K562 (cell line): ENCODE measurements around the gene CGREF1. TPM values are rescaled to one million over a fixed set of nuclear protein-coding genes. Genes with fewer than 3 reads are reported as not detected.
A peak's percentile ranks its signal among the peaks of the same experiment; 100 is the strongest.

Source experiments
- BMI1 ChIP-seq: fragments of 150-350 bp; IDR thresholded peaks from 2 replicates; pipeline ENCODE4 v1.6.1; 2014; ENCODE audit warnings: low read length
- CTBP1 ChIP-seq: fragments of 450-650 bp; IDR thresholded peaks from 2 replicates; pipeline ENCODE4 v1.6.1; 2016; ENCODE audit warnings: borderline replicate concordance
- EP400 ChIP-seq: fragments of 450-650 bp; IDR thresholded peaks from 2 replicates; pipeline ENCODE4 v1.6.1; 2017; ENCODE audit warnings: antibody characterized with exemption, mild to moderate bottlenecking, moderate library complexity
- HDAC8 ChIP-seq: fragments of 450-650 bp; IDR thresholded peaks from 2 replicates; pipeline ENCODE4 v1.6.1; 2016; ENCODE audit warnings: mild to moderate bottlenecking, missing genetic modification characterization, moderate library complexity, missing compliant biosample characterization
- HLTF ChIP-seq: fragments of 450-650 bp; IDR thresholded peaks from 2 replicates; pipeline ENCODE4 v1.6.1; 2016
- KLF10 ChIP-seq: fragments of 250-450 bp; sonication (Bioruptor Pico); IDR thresholded peaks from 2 replicates; pipeline ENCODE4 v1.6.1; 2021; ENCODE audit warnings: matching md5 sums
- MYC ChIP-seq, 2 experiments: fragments of 250-450 bp in 1 of 2; sonication (Bioruptor Pico) in 1 of 2; IDR thresholded peaks; 2 replicates each; pipeline versions ENCODE4 v1.5.1 to v1.6.1; 2012 to 2021; ENCODE audit warnings: low read depth in 2 of 2, borderline replicate concordance in 1 of 2, improper control_type of control experiment in 1 of 2, low read length in 1 of 2, mild to moderate bottlenecking in 1 of 2, moderate library complexity in 1 of 2
- MYNN ChIP-seq, 2 experiments: sonication (generic); formaldehyde crosslinking in 1 of 2; IDR thresholded peaks; 2 replicates each; pipeline versions ENCODE4 v1.5.0 to v1.6.1; 2016 to 2020; ENCODE audit warnings: antibody characterized with exemption in 1 of 2, missing genetic modification reagents in 1 of 2
- PCBP1 ChIP-seq: fragments of 200-400 bp; formaldehyde crosslinking; IDR thresholded peaks from 2 replicates; pipeline ENCODE4 v1.6.1; 2018; ENCODE audit warnings: mild to moderate bottlenecking, low read depth, low read length; ENCODE audit not compliant: poor library complexity, severe bottlenecking
- PML ChIP-seq: IDR thresholded peaks from 2 replicates; pipeline ENCODE4 v1.6.1; 2012; ENCODE audit warnings: low read length, inconsistent platforms
- POLR2H ChIP-seq: IDR thresholded peaks from 2 replicates; pipeline ENCODE4 v1.6.1; 2016; ENCODE audit warnings: missing genetic modification characterization, low read depth, mild to moderate bottlenecking, control low read depth, missing compliant biosample characterization, moderate library complexity
- SREBF1 ChIP-seq: fragments of 150-350 bp; IDR thresholded peaks from 2 replicates; pipeline ENCODE4 v1.6.1; 2014; ENCODE audit warnings: antibody characterized with exemption, low read depth, low read length, borderline replicate concordance
- TCF3 ChIP-seq: sonication (generic); formaldehyde crosslinking; IDR thresholded peaks from 2 replicates; pipeline ENCODE4 v1.4.0; 2020; ENCODE audit warnings: mild to moderate bottlenecking, missing genetic modification reagents
- TEAD4 ChIP-seq, 2 experiments: sonication (generic) in 1 of 2; formaldehyde crosslinking in 1 of 2; IDR thresholded peaks; 2 replicates each; pipeline versions ENCODE4 v1.6.1 to v1.8.0; 2012 to 2022; ENCODE audit warnings: borderline replicate concordance in 1 of 2, inconsistent platforms in 1 of 2, low read length in 1 of 2, mild to moderate bottlenecking in 1 of 2, missing genetic modification reagents in 1 of 2
- TOE1 ChIP-seq, 2 experiments: fragments of 450-650 bp in 1 of 2; sonication (generic) in 1 of 2; formaldehyde crosslinking in 1 of 2; IDR thresholded peaks; 2 replicates each; pipeline versions ENCODE4 v1.7.1 to v1.8.0; 2016 to 2022; ENCODE audit warnings: borderline replicate concordance in 2 of 2, mild to moderate bottlenecking in 2 of 2, antibody characterized with exemption in 1 of 2, inconsistent platforms in 1 of 2, low read depth in 1 of 2, missing genetic modification reagents in 1 of 2, moderate library complexity in 1 of 2
- ZBED1 ChIP-seq: IDR thresholded peaks from 2 replicates; pipeline ENCODE4 v1.6.1; 2014
- polyA plus RNA-seq, 8 experiments: library from polyadenylated mRNA; depleted of rRNA in 4 of 8; stranded (reverse) in 5 of 8; unstranded in 3 of 8; fragments of >200 nt; fragmentation: Nextera tagmentation in 2 of 8; fragmentation: Illumina TruSeq in 1 of 8; extraction: Ambion mirVana in 2 of 8; extraction: Trizol in 1 of 8; gene quantifications; 2 replicates each; pipeline versions ENCODE4 v1.2.1 to v1.2.3, GENCODE V29; 2011 to 2014; ENCODE audit warnings: inconsistent platforms in 1 of 8, missing spikeins in 1 of 8
- total RNA-seq, 7 experiments: library from RNA; depleted of rRNA in 6 of 7; stranded (reverse); fragments of >200 nt in 6 of 7; fragmentation: Illumina TruSeq in 2 of 7; extraction: Trizol in 2 of 7; gene quantifications; 2 replicates each; pipeline versions ENCODE4 v1.2.1 to v1.2.3, GENCODE V29; 2011 to 2021; ENCODE audit warnings: low replicate concordance in 1 of 7
- TF ChIP-seq, protein P1 (sequence below): sonication (generic); formaldehyde crosslinking; IDR thresholded peaks from 2 replicates; pipeline ENCODE4 v1.5.0; 2020; ENCODE audit warnings: missing genetic modification reagents
- TF ChIP-seq, protein P2 (sequence below): fragments of 250-450 bp; sonication (Bioruptor Pico); IDR thresholded peaks from 2 replicates; pipeline ENCODE4 v1.5.0; 2020; ENCODE audit warnings: mild to moderate bottlenecking, borderline replicate concordance
- TF ChIP-seq, protein P3 (sequence below), 3 experiments: fragments of 200-800 bp in 1 of 3; sonication (Bioruptor generic) in 1 of 3; sonication (generic) in 1 of 3; formaldehyde crosslinking in 1 of 3; IDR thresholded peaks; 2 replicates each; pipeline versions ENCODE4 v1.6.1 to v1.8.0; 2016 to 2022; ENCODE audit warnings: mild to moderate bottlenecking in 2 of 3, missing compliant biosample characterization in 2 of 3, missing genetic modification characterization in 2 of 3, missing genetic modification reagents in 1 of 3
- TF ChIP-seq, protein P4 (sequence below): fragments of 200-800 bp; sonication (Bioruptor generic); IDR thresholded peaks from 2 replicates; pipeline ENCODE4 v1.6.1; 2017; ENCODE audit warnings: missing genetic modification characterization, missing compliant biosample characterization

CGREF1 gene
- total and polyA plus RNA-seq, 9 of the 15 experiments (the other 6 are each of a cell fraction or from before 2014, with no cell fraction given) = 0.07 to 0.50 (median 0.37) TPM

DNA sequence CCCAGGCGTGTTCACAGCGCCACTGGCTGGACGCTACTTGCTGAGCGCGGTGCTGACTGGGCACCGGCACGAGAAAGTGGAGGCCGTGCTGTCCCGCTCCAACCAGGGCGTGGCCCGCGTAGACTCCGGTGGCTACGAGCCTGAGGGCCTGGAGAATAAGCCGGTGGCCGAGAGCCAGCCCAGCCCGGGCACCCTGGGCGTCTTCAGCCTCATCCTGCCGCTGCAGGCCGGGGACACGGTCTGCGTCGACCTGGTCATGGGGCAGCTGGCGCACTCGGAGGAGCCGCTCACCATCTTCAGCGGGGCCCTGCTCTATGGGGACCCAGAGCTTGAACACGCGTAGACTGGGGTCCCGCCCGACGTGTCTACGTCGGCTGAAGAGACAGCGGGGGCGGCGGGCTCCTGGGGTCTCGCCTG, 33.2 kb downstream of the CGREF1 start (continued):
- TF ChIP-seq MYNN (IDR thresholded peaks at IDR 0.05) (no peak), MYNN (CRISPR knock-in tag; IDR thresholded peaks at IDR 0.05) (no peak), HDAC8 (tag) (no peak), TEAD4 (IDR thresholded peaks at IDR 0.05; ENCODE audit: low read length) (no peak), TEAD4 (CRISPR knock-in tag; IDR thresholded peaks at IDR 0.05; ENCODE audit: borderline replicate concordance) (no peak), TCF3 (CRISPR knock-in tag) (0 out of 2 replicates have a peak, but pooled peaks have one; percentile 18), KLF10 (CRISPR knock-in tag) (no peak), EP400 (no peak), HLTF (no peak), PCBP1 (peak; percentile 22), TOE1 (IDR thresholded peaks at IDR 0.05; ENCODE audit: borderline replicate concordance) (no peak), TOE1 (CRISPR knock-in tag; IDR thresholded peaks at IDR 0.05; ENCODE audit: borderline replicate concordance, low read depth) (no peak), CTBP1 (peak; percentile 59; the same call in 1 of the 2 replicates), BMI1 (no peak), PML (no peak), POLR2H (tag) (no peak), ZBED1 (no peak), MYC (IDR thresholded peaks at IDR 0.05; ENCODE audit: low read depth, low read length) (no peak), MYC (CRISPR knock-in tag; IDR thresholded peaks at IDR 0.05; ENCODE audit: borderline replicate concordance, low read depth) (no peak), SREBF1 (no peak)
- TF ChIP-seq, protein P1, sequence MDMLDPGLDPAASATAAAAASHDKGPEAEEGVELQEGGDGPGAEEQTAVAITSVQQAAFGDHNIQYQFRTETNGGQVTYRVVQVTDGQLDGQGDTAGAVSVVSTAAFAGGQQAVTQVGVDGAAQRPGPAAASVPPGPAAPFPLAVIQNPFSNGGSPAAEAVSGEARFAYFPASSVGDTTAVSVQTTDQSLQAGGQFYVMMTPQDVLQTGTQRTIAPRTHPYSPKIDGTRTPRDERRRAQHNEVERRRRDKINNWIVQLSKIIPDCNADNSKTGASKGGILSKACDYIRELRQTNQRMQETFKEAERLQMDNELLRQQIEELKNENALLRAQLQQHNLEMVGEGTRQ (CRISPR knock-in tag) = no peak
- TF ChIP-seq, protein P2, sequence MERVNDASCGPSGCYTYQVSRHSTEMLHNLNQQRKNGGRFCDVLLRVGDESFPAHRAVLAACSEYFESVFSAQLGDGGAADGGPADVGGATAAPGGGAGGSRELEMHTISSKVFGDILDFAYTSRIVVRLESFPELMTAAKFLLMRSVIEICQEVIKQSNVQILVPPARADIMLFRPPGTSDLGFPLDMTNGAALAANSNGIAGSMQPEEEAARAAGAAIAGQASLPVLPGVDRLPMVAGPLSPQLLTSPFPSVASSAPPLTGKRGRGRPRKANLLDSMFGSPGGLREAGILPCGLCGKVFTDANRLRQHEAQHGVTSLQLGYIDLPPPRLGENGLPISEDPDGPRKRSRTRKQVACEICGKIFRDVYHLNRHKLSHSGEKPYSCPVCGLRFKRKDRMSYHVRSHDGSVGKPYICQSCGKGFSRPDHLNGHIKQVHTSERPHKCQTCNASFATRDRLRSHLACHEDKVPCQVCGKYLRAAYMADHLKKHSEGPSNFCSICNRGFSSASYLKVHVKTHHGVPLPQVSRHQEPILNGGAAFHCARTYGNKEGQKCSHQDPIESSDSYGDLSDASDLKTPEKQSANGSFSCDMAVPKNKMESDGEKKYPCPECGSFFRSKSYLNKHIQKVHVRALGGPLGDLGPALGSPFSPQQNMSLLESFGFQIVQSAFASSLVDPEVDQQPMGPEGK (CRISPR knock-in tag) = no peak
- TF ChIP-seq, protein P3, sequence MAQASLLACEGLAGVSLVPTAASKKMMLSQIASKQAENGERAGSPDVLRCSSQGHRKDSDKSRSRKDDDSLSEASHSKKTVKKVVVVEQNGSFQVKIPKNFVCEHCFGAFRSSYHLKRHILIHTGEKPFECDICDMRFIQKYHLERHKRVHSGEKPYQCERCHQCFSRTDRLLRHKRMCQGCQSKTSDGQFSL (CRISPR knock-in tag; IDR thresholded peaks at IDR 0.05) = no peak
- TF ChIP-seq, protein P3 (tag; IDR thresholded peaks at IDR 0.05) = 0 out of 4 replicates have a peak, but pooled peaks of 1 of the 2 experiments have one; percentile 32
- TF ChIP-seq, protein P4, sequence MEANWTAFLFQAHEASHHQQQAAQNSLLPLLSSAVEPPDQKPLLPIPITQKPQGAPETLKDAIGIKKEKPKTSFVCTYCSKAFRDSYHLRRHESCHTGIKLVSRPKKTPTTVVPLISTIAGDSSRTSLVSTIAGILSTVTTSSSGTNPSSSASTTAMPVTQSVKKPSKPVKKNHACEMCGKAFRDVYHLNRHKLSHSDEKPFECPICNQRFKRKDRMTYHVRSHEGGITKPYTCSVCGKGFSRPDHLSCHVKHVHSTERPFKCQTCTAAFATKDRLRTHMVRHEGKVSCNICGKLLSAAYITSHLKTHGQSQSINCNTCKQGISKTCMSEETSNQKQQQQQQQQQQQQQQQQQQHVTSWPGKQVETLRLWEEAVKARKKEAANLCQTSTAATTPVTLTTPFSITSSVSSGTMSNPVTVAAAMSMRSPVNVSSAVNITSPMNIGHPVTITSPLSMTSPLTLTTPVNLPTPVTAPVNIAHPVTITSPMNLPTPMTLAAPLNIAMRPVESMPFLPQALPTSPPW (CRISPR knock-in tag) = no peak; the same call in 1 of the 2 replicates
